HepG2 (cell line): Measurements from ENCODE around the gene KRT79. TPM values are rescaled to one million over a fixed set of nuclear protein-coding genes. Genes with fewer than 3 reads are reported as not detected.

Experiments used
- ATAC-seq: fragments of 200-7000 bp; cut with Tn5 transposase; 3 replicates; pipeline ENCODE4 v1.9.1; 2020; ENCODE audit warnings: mild to moderate bottlenecking, moderate library complexity
- BruUV-seq: library from RNA; stranded (reverse); fragments of 400-500 nt; replicated peaks from 2 replicates; lab custom pipeline; 2021; lab: Mats Ljungman, UMichigan
- CTCF ChIA-PET: fragments of 300-600 bp; formaldehyde crosslinking; extraction: SDS; loops from one replicate; lab custom pipeline; 2021; ENCODE audit warnings: low total read pairs, inconsistent platforms, low intra/inter-chr PET ratio; lab: Yijun Ruan, JAX
- POLR2A ChIA-PET: fragments of 350-600 bp; sonication (Branson Sonifier 250); formaldehyde crosslinking; loops from one replicate; lab custom pipeline; 2020; ENCODE audit warnings: antibody characterized with exemption, inconsistent platforms; lab: Yijun Ruan, JAX
- DNase-seq: peaks from one replicate; pipeline ENCODE4 v3.0.0-alpha.2; 2015; ENCODE audit warnings: low spot score
- FAIRE-seq: peaks from 3 replicates; lab custom pipeline; 2011; peaks lifted over from hg19 to GRCh38; lab: Jason Lieb, UNC
- H2AFZ ChIP-seq: one replicate; pipeline ENCODE4 v1.6.1; 2011; ENCODE audit warnings: low read length, inconsistent platforms
- H3K27ac ChIP-seq: fragments of 300-600 bp; 3 replicates; pipeline ENCODE4 v1.8.0; 2011; ENCODE audit warnings: mixed run types, mild to moderate bottlenecking, mixed read lengths, low read length, inconsistent platforms; ENCODE audit not compliant: insufficient read depth; ENCODE audit errors: extremely low read length
- H3K27me3 ChIP-seq, 2 experiments: fragments of 200-600 bp in 1 of 2; 2 replicates in 1 of 2; 3 replicates in 1 of 2; pipeline versions ENCODE4 v1.6.0 to v1.8.0; 2011; ENCODE audit warnings: low read length in 2 of 2, mild to moderate bottlenecking in 2 of 2, moderate library complexity in 2 of 2, inconsistent platforms in 1 of 2; ENCODE audit not compliant: insufficient read depth in 2 of 2, control insufficient read depth in 1 of 2
- H3K36me3 ChIP-seq, 2 experiments: fragments of 200-600 bp in 1 of 2; replicated peaks in 1 of 2; 2 replicates in 1 of 2; 3 replicates in 1 of 2; pipeline versions ENCODE4 v1.5.1 to v1.8.0; 2011; ENCODE audit warnings: low read length in 2 of 2, inconsistent platforms in 1 of 2; ENCODE audit not compliant: insufficient read depth in 2 of 2, control insufficient read depth in 1 of 2
- H3K4me1 ChIP-seq: 2 replicates; pipeline ENCODE4 v1.5.1; 2012; ENCODE audit warnings: low read length, inconsistent platforms; ENCODE audit not compliant: insufficient read depth
- H3K4me2 ChIP-seq: 2 replicates; pipeline ENCODE4 v1.6.0; 2011; ENCODE audit warnings: low read depth, low read length, inconsistent platforms
- H3K4me3 ChIP-seq, 3 experiments: fragments of 200-600 bp in 1 of 3; sonication (generic), shearing (Covaris generic) in 1 of 3; replicated peaks in 1 of 3; 2 replicates each; pipeline ENCODE4 v1.5.1; 2011 to 2016; ENCODE audit warnings: low read length in 3 of 3, inconsistent platforms in 2 of 3, low read depth in 2 of 3, mild to moderate bottlenecking in 2 of 3, control low read depth in 1 of 3, mixed read lengths in 1 of 3; ENCODE audit not compliant: insufficient read depth in 1 of 3
- H3K79me2 ChIP-seq: one replicate; pipeline ENCODE4 v1.6.1; 2011; ENCODE audit warnings: low read length, inconsistent platforms; ENCODE audit not compliant: insufficient read depth
- H3K9ac ChIP-seq: 2 replicates; pipeline ENCODE4 v1.6.0; 2011; ENCODE audit warnings: mild to moderate bottlenecking, low read depth, low read length, inconsistent platforms; ENCODE audit not compliant: insufficient read depth
- H3K9me3 ChIP-seq: 2 replicates; pipeline ENCODE4 v1.5.1; 2012; ENCODE audit warnings: mild to moderate bottlenecking, low read length
- H4K20me1 ChIP-seq: 2 replicates; pipeline ENCODE4 v1.6.0; 2011; ENCODE audit warnings: inconsistent platforms, mild to moderate bottlenecking, low read length, moderate library complexity; ENCODE audit not compliant: insufficient read depth
- ARID3A ChIP-seq: IDR thresholded peaks from 2 replicates; pipeline ENCODE4 v1.6.1; 2012; ENCODE audit warnings: low read depth, low read length, improper control_type of control experiment
- ATF2 ChIP-seq: sonication (generic); formaldehyde crosslinking; IDR thresholded peaks from 2 replicates; pipeline ENCODE4 v1.4.0; 2020; ENCODE audit warnings: missing genetic modification reagents
- HMGA1 ChIP-seq: sonication (generic); formaldehyde crosslinking; conservative IDR thresholded peaks from 2 replicates; pipeline ENCODE4 v1.4.0; 2020; ENCODE audit warnings: missing genetic modification reagents
- HNRNPH1 ChIP-seq: fragments of 200-400 bp; formaldehyde crosslinking; optimal IDR thresholded peaks from 2 replicates; pipeline ENCODE3; 2017; ENCODE audit warnings: mild to moderate bottlenecking, low read depth, low read length
- MXD1 ChIP-seq: sonication (generic); formaldehyde crosslinking; IDR thresholded peaks from 2 replicates; pipeline ENCODE4 v1.4.0; 2020; ENCODE audit warnings: mild to moderate bottlenecking, missing genetic modification reagents
- NR1H2 ChIP-seq: sonication (generic); formaldehyde crosslinking; IDR thresholded peaks from 2 replicates; pipeline ENCODE4 v1.8.1; 2022; ENCODE audit warnings: low read depth, missing genetic modification reagents, borderline replicate concordance
- PHF20 ChIP-seq: sonication (generic); formaldehyde crosslinking; IDR thresholded peaks from 2 replicates; pipeline ENCODE4 v1.5.0; 2020; ENCODE audit warnings: mild to moderate bottlenecking, missing genetic modification reagents
- SMAD3 ChIP-seq: sonication (generic); formaldehyde crosslinking; IDR thresholded peaks from 2 replicates; pipeline ENCODE4 v1.4.0; 2020; ENCODE audit warnings: missing genetic modification reagents
- SMC3 ChIP-seq: IDR thresholded peaks from 2 replicates; pipeline ENCODE4 v1.6.1; 2011; ENCODE audit warnings: low read length, improper control_type of control experiment
- YY1 ChIP-seq: IDR thresholded peaks from 2 replicates; pipeline ENCODE4 v1.6.1; 2011; ENCODE audit warnings: low read length, low read depth, moderate library complexity, mild to moderate bottlenecking; ENCODE audit not compliant: insufficient read depth, insufficient replicate concordance
- ZEB1 ChIP-seq: IDR thresholded peaks from 2 replicates; pipeline ENCODE4 v1.6.1; 2012; ENCODE audit warnings: mild to moderate bottlenecking, low read depth, inconsistent platforms; ENCODE audit not compliant: insufficient replicate concordance
- ZNF737 ChIP-seq: sonication (generic); formaldehyde crosslinking; IDR thresholded peaks from 2 replicates; pipeline ENCODE4 v1.5.0; 2020; ENCODE audit warnings: missing genetic modification reagents, mild to moderate bottlenecking, borderline replicate concordance
- ZNF83 ChIP-seq: sonication (generic); formaldehyde crosslinking; IDR thresholded peaks from 2 replicates; pipeline ENCODE4 v1.4.0; 2020; ENCODE audit warnings: missing genetic modification reagents, mild to moderate bottlenecking, borderline replicate concordance
- WGBS: methylation state at CpG from one replicate; pipeline ENCODE4 v1.1.6; 2017; ENCODE audit warnings: low lambda C conversion rate; 5-methylcytosine and 5-hydroxymethylcytosine counted together
- in situ Hi-C: cut with HindIII; loops from 2 replicates; pipeline ENCODE4 v1.10.0; 2017; ENCODE audit warnings: low pct_unique_long_range_greater_than_20kb; ENCODE audit not compliant: extremely low pct_ligation_motif_present
- intact Hi-C: fragments of 100-400 bp; cut with micrococcal nuclease; formaldehyde crosslinking; loops from one replicate; pipeline ENCODE4 v1.10.0; 2022; ENCODE audit not compliant: unreplicated experiment
- polyA plus RNA-seq, 8 experiments: library from polyadenylated mRNA; depleted of rRNA in 3 of 8; stranded (reverse) in 7 of 8; unstranded in 1 of 8; fragments of >200 nt; fragmentation: Illumina TruSeq in 4 of 8; extraction: Trizol in 4 of 8; gene quantifications; 2 replicates each; pipeline versions ENCODE4 v1.2.1 to v1.2.3, GENCODE V29; 2011 to 2016; ENCODE audit warnings: low read depth in 4 of 8, missing spikeins in 1 of 8, mixed read lengths in 1 of 8; ENCODE audit not compliant: insufficient read depth in 1 of 8
- total RNA-seq, 5 experiments: library from RNA; depleted of rRNA; stranded (reverse); fragments of >200 nt; fragmentation: Illumina TruSeq; extraction: Trizol; gene quantifications; 2 replicates each; pipeline ENCODE4 v1.2.3, GENCODE V29; 2016; ENCODE audit warnings: low read depth in 1 of 5

KRT79 gene
- total and polyA plus RNA-seq, 2 of the 13 experiments (the other 11 are each of a cell fraction or from before 2014, with no cell fraction given): 0.09 TPM; not detected in 1

GRCh38 chr12:52867152-52867551 lies 33.0 kb upstream of the KRT79 start:
- no peak overlapping the region for H3K27ac ChIP-seq
- H3K36me3 ChIP-seq: no peaks in the 10 kb centered on the region
- H3K9ac ChIP-seq: no peak overlapping the region
- WGBS: 37% methylated on average over 5 of the region's 5 CpGs
- ChIA-PET POLR2A (no interaction called here), CTCF (no interaction called here)
- no peaks in the 10 kb centered on the region for H3K9me3 ChIP-seq
- peak overlapping the region; percentile 20; the same call in 1 of the 2 replicates for H3K4me2 ChIP-seq
- intact Hi-C loops (no loop called here), in situ Hi-C loops (loop anchor here (5.0 to 10.0 kb wide), 2 partner anchors 152 to 285 kb away; no protein-coding TSS in a partner anchor)
- H4K20me1 ChIP-seq: no peaks in the 10 kb centered on the region
- no peak for ATAC-seq
- no peak overlapping the region for H3K4me3 ChIP-seq
- peaks cover 37% of the 10 kb centered on the region for H3K4me1 ChIP-seq
- TF ChIP-seq ZEB1 (no peak), PHF20 (CRISPR knock-in tag) (no peak), NR1H2 (CRISPR knock-in tag) (no peak), SMC3 (no peak), YY1 (no peak)
- no peaks in the 10 kb centered on the region; a peak in 1 of 5 replicates for H3K27me3 ChIP-seq
- no peaks in the 10 kb centered on the region for H3K79me2 ChIP-seq
- DNase-seq: no peak
- FAIRE-seq: peak; percentile 28
- no peak overlapping the region for H2AFZ ChIP-seq
- no TSS peak for BruUV-seq

DNA sequence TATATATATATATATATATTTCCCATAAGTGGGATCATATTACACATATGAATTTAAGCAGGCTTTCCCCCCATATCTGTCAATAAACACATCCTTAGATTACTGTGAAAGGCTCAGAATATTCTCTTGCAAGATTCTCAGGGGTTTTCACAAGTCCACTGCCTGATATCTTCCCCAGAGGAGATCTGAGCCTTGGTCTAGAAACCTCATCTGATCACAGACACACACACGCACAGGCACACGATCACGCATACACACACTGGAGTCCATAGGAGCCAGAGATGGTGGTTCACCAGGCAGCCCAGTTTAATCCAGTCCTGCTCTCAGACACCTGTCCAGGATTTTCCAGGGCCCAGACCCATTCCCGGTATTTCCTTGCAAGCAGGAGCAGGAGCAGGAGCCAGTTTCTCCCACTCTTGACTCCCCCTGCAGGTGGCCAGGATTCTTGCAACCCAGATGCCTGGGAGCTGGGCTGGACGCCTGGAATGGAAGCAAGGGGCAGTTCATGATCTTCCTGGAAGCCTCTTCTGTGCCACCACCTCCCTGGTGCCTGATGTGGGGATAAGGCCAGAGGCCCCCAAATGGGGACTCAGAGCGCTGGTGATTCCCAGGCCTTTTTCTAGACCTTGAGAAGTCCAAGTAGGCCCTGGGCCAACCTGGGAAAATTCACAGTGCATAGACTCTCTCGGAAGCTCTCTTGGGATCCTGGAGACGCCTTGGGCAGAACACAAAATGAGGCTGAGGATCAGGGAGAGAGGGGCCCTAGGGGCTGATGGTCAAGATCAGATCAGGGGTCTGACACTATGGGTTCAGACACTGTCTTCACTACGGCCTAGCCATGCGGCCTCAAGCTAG lies 31.2 kb upstream of the KRT79 start:
- no TSS peak for BruUV-seq
- H3K9ac ChIP-seq: no peak overlapping the region
- H3K27me3 ChIP-seq: no peaks in the 10 kb centered on the region
- H2AFZ ChIP-seq: no peak overlapping the region
- no peaks in the 10 kb centered on the region for H3K9me3 ChIP-seq
- DNase-seq (peak; percentile 56), ATAC-seq (peak; percentile 82), FAIRE-seq (peak; percentile 76)
- H3K4me1 ChIP-seq: peaks cover 22% of the 10 kb centered on the region
- in situ Hi-C loops: loop anchor here (5.0 to 10.0 kb wide), 2 partner anchors 151 to 283 kb away; no protein-coding TSS in a partner anchor
- H3K79me2 ChIP-seq: no peaks in the 10 kb centered on the region
- no peak overlapping the region for H3K27ac ChIP-seq
- H4K20me1 ChIP-seq: no peaks in the 10 kb centered on the region
- H3K36me3 ChIP-seq: no peaks in the 10 kb centered on the region
- WGBS: 35% methylated on average over 10 of the region's 10 CpGs
- intact Hi-C loops: loop anchor here (1.0 kb wide), 1 partner anchor 150 kb away; no protein-coding TSS in a partner anchor
- H3K4me3 ChIP-seq: no peak overlapping the region
- ChIA-PET CTCF (interaction anchor here (1.6 to 1.8 kb wide), 2 partner anchors 14 to 150 kb away, joined by 4 to 8 read pairs; no protein-coding TSS in a partner anchor), POLR2A (no interaction called here)
- H3K4me2 ChIP-seq: no peak overlapping the region
- no peak; the same call in 1 of the 2 replicates for TF ChIP-seq ATF2 (CRISPR knock-in tag)
- TF ChIP-seq SMAD3 (CRISPR knock-in tag): 0 out of 2 replicates have a peak, but pooled peaks have one; percentile 41
- TF ChIP-seq HMGA1 (CRISPR knock-in tag): no peak
- TF ChIP-seq SMC3: peak; percentile 61
- TF ChIP-seq HNRNPH1: no peak
- TF ChIP-seq ZNF737 (CRISPR knock-in tag): no peak
- TF ChIP-seq ZNF83 (CRISPR knock-in tag): no peak
- TF ChIP-seq MXD1: no peak
- TF ChIP-seq ARID3A: no peak
